OCI-LY7 (cell line): ENCODE measurements around the gene UBTD1. TPM values are rescaled to one million over a fixed set of nuclear protein-coding genes. Genes with fewer than 3 reads are reported as not detected.

ENCODE experiments used
- BruUV-seq: library from RNA; stranded (reverse); fragments of 400-500 nt; replicated peaks from 2 replicates; lab custom pipeline; 2021; lab: Mats Ljungman, UMichigan
- CTCF ChIA-PET: fragments of 300-600 bp; sonication (Branson Sonifier 250); formaldehyde crosslinking; loops from one replicate; lab custom pipeline; 2022; ENCODE audit warnings: antibody characterized with exemption; ENCODE audit not compliant: unreplicated experiment; lab: Charles Lee
- POLR2A ChIA-PET: fragments of 300-600 bp; sonication (Branson Sonifier 250); formaldehyde crosslinking; loops from one replicate; lab custom pipeline; 2022; ENCODE audit warnings: antibody characterized with exemption; lab: Charles Lee
- DNase-seq: peaks from one replicate; pipeline ENCODE4 v3.0.0-alpha.2; 2015; ENCODE audit warnings: low spot score
- H2AFZ ChIP-seq: fragments of 200-600 bp; sonication (generic), shearing (Covaris generic); 2 replicates; pipeline ENCODE4 v1.6.1; 2014; ENCODE audit warnings: mild to moderate bottlenecking, antibody characterized with exemption, low read length, moderate library complexity
- H3K27ac ChIP-seq: fragments of 200-600 bp; sonication (generic); 2 replicates; pipeline ENCODE4 v1.5.1; 2014; ENCODE audit warnings: mixed run types, low read depth, mild to moderate bottlenecking, moderate library complexity, low read length, inconsistent platforms; ENCODE audit not compliant: poor library complexity, severe bottlenecking
- H3K36me3 ChIP-seq: fragments of 200-600 bp; sonication (generic); 2 replicates; pipeline ENCODE4 v1.6.1; 2014; ENCODE audit warnings: mild to moderate bottlenecking, antibody characterized with exemption, low read length, moderate library complexity, mixed read lengths; ENCODE audit not compliant: insufficient read depth
- H3K4me1 ChIP-seq: fragments of 200-600 bp; sonication (generic); 2 replicates; pipeline ENCODE4 v1.5.1; 2014; ENCODE audit warnings: mild to moderate bottlenecking, low read length; ENCODE audit not compliant: insufficient read depth, poor library complexity, severe bottlenecking
- H3K4me2 ChIP-seq: fragments of 200-600 bp; sonication (generic); 2 replicates; pipeline ENCODE4 v1.6.1; 2014; ENCODE audit warnings: mild to moderate bottlenecking, low read length
- H3K4me3 ChIP-seq: fragments of 200-600 bp; sonication (generic); 2 replicates; pipeline ENCODE4 v1.5.1; 2014; ENCODE audit warnings: mild to moderate bottlenecking, low read depth, low read length; ENCODE audit not compliant: poor library complexity, severe bottlenecking
- H3K79me2 ChIP-seq: fragments of 200-600 bp; sonication (generic); 2 replicates; pipeline ENCODE4 v1.6.1; 2016; ENCODE audit warnings: low read depth, mild to moderate bottlenecking, low read length, moderate library complexity, mixed read lengths; ENCODE audit not compliant: insufficient read depth
- H3K9me2 ChIP-seq: fragments of 200-600 bp; sonication (generic); 2 replicates; pipeline ENCODE4 v1.6.1; 2016; ENCODE audit warnings: mild to moderate bottlenecking, low read length, mixed read lengths; ENCODE audit not compliant: insufficient read depth
- H3K9me3 ChIP-seq: fragments of 200-600 bp; sonication (generic); 2 replicates; pipeline ENCODE4 v1.6.1; 2014; ENCODE audit warnings: mild to moderate bottlenecking, mixed run types, low read length, mixed read lengths
- H4K20me1 ChIP-seq: fragments of 200-600 bp; sonication (generic); 2 replicates; pipeline ENCODE4 v1.6.1; 2014; ENCODE audit warnings: mild to moderate bottlenecking, antibody characterized with exemption, low read length, moderate library complexity, mixed read lengths; ENCODE audit not compliant: insufficient read depth
- CTCF ChIP-seq: fragments of 200-600 bp; sonication (generic); conservative IDR thresholded peaks from 2 replicates; pipeline ENCODE4 v1.5.1; 2014; ENCODE audit warnings: mild to moderate bottlenecking, antibody characterized with exemption, low read length, moderate library complexity, mixed read lengths
- EZH2phosphoT487 ChIP-seq: fragments of 200-600 bp; sonication (generic); IDR thresholded peaks from 2 replicates; pipeline ENCODE4 v1.6.1; 2018; ENCODE audit warnings: low read depth, borderline replicate concordance, mild to moderate bottlenecking, mixed run types, antibody characterized with exemption, low read length, moderate library complexity, mixed read lengths
- intact Hi-C: fragments of 100-400 bp; cut with micrococcal nuclease; formaldehyde crosslinking; loops from one replicate; pipeline ENCODE4 v1.10.0; 2022; ENCODE audit not compliant: unreplicated experiment
- total RNA-seq, 2 experiments: library from RNA; depleted of rRNA in 1 of 2; stranded (reverse); fragments of >200 nt in 1 of 2; shearing (Covaris generic) in 1 of 2; gene quantifications; 2 replicates each; pipeline ENCODE4 v1.2.3, GENCODE V29; 2014 to 2022

Gene UBTD1
- total RNA-seq, 2 experiments from 2014 or later, result 1.4 to 2.2 TPM

- no peak for DNase-seq
- no TSS peak for BruUV-seq
- no peaks in the 10 kb centered on the region for H3K79me2 ChIP-seq
- no peak overlapping the region for H2AFZ ChIP-seq
- H3K9me2 ChIP-seq, result no peaks in the 10 kb centered on the region
- no peaks in the 10 kb centered on the region for H3K9me3 ChIP-seq
- no peak overlapping the region for H3K4me3 ChIP-seq
- H3K4me2 ChIP-seq, result no peak overlapping the region
- CTCF ChIA-PET, result no interaction called here
- no peak overlapping the region for H3K27ac ChIP-seq
- TF ChIP-seq EZH2phosphoT487 (no peak), CTCF (no peak)
- intact Hi-C loops, result loop anchor here (5.0 kb wide), 1 partner anchor 37 kb away; the partner anchor contains the start of genes MMS19 and UBTD1
- peaks cover 100% of the 10 kb centered on the region for H3K36me3 ChIP-seq
- POLR2A ChIA-PET, result interaction anchor here (0.7 to 1.1 kb wide), 2 partner anchors 14 to 15 kb away, joined by 3 read pairs; no protein-coding TSS in a partner anchor
- no peaks in the 10 kb centered on the region for H4K20me1 ChIP-seq
- no peaks in the 10 kb centered on the region for H3K4me1 ChIP-seq
These were observed 38.8 kb upstream of the UBTD1 start for GRCh38 chr10:97459933-97460332.

- H3K4me2 ChIP-seq, result no peak overlapping the region
- DNase-seq, result no peak
- TF ChIP-seq EZH2phosphoT487 (no peak), CTCF (no peak)
- H2AFZ ChIP-seq, result no peak overlapping the region
- no peak overlapping the region for H3K27ac ChIP-seq
- intact Hi-C loops, result loop anchor here (5.0 kb wide), 1 partner anchor 35 kb away; the partner anchor contains the start of genes MMS19 and UBTD1
- H3K9me2 ChIP-seq, result no peaks in the 10 kb centered on the region
- CTCF ChIA-PET, result no interaction called here
- no peaks in the 10 kb centered on the region for H3K4me1 ChIP-seq
- H4K20me1 ChIP-seq, result no peaks in the 10 kb centered on the region
- no peak overlapping the region for H3K4me3 ChIP-seq
- H3K9me3 ChIP-seq, result no peaks in the 10 kb centered on the region
- no TSS peak for BruUV-seq
- H3K79me2 ChIP-seq, result no peaks in the 10 kb centered on the region
- POLR2A ChIA-PET, result interaction anchor here (0.5 to 0.8 kb wide), 2 partner anchors 76 to 91 kb away, joined by 3 to 4 read pairs; no protein-coding TSS in a partner anchor
- peaks cover 98% of the 10 kb centered on the region for H3K36me3 ChIP-seq
These were observed 36.4 kb upstream of the UBTD1 start for GRCh38 chr10:97462309-97462708.

- Histone ChIP-seq H2AFZ (no peak overlapping the region), H3K9me2 (no peaks in the 10 kb centered on the region), H4K20me1 (no peaks in the 10 kb centered on the region), H3K36me3 (peaks cover 98% of the 10 kb centered on the region), H3K27ac (no peak overlapping the region), H3K79me2 (no peaks in the 10 kb centered on the region), H3K4me3 (no peak overlapping the region), H3K4me1 (peaks cover 10% of the 10 kb centered on the region), H3K9me3 (no peaks in the 10 kb centered on the region), H3K4me2 (no peak overlapping the region)
- intact Hi-C loops, result loop anchor here (1.0 to 5.0 kb wide), 3 partner anchors 34 to 149 kb away; partner anchors contain the start of genes MMS19 and UBTD1
- no TSS peak for BruUV-seq
- CTCF ChIA-PET, result no interaction called here
- TF ChIP-seq EZH2phosphoT487 (no peak), CTCF (peak; percentile 97)
- POLR2A ChIA-PET, result no interaction called here
- DNase-seq, result peak; percentile 56
These were observed 35.2 kb upstream of the UBTD1 start for GRCh38 chr10:97463363-97464132.
